GM19238 (cell line): ENCODE data around the gene PLCXD1.
"Not testable (repeated sequence)": the region's sequence is repeated elsewhere in the genome, so short reads cannot be mapped to it uniquely, and the experiment has no call there.

Source experiments
- DNase-seq: peaks from one replicate; pipeline ENCODE4 v3.0.0; 2011; ENCODE audit warnings: low spot score; ENCODE audit not compliant: insufficient read length

Gene PLCXD1

GRCh38 chrX:316351-317325, 35.5 kb downstream of the PLCXD1 start:
- no peak for DNase-seq

DNA sequence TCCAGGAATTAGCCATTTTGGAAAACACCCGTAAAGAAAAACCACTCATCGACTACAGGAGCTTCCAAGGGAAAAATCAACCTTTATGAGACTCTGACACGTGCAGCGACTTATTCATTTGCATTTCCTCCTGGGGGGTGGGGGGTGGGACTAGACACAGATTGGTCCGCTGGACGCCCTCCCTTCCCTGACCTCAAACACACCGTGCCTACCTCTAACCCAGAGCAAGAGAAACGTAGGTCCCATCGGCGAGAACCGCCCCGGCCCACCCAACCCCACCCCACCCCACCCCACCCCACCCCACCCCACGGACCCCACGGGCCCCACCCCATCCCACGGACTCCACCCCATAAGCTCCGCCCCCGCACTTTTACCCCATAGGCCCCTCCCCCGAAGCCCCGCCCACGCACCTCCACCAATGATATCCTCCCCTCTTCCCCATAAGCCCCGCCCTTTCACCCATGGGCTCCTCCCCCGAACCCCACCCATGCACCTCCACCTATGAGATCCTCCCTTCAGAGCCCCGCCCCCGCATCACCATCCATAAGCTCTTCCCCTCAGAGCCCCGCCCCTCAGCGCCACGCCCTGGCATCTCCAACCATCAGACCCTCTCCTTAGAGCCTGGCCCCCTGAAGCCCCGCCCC, 36.4 kb downstream of the PLCXD1 start:
- no peak for DNase-seq

- DNase-seq: peak; percentile 95
Measured at GRCh38 chrX:318068-318738, 37.0 kb downstream of the PLCXD1 start.

- peak; percentile 97 for DNase-seq
Measured at GRCh38 chrX:318739-319578, 37.8 kb downstream of the PLCXD1 start, which contains the start of gene GTPBP6. TSS of gene GTPBP6 (minus strand) at chrX:318796. CDS start at chrX:318787, 9 bp downstream.

DNA sequence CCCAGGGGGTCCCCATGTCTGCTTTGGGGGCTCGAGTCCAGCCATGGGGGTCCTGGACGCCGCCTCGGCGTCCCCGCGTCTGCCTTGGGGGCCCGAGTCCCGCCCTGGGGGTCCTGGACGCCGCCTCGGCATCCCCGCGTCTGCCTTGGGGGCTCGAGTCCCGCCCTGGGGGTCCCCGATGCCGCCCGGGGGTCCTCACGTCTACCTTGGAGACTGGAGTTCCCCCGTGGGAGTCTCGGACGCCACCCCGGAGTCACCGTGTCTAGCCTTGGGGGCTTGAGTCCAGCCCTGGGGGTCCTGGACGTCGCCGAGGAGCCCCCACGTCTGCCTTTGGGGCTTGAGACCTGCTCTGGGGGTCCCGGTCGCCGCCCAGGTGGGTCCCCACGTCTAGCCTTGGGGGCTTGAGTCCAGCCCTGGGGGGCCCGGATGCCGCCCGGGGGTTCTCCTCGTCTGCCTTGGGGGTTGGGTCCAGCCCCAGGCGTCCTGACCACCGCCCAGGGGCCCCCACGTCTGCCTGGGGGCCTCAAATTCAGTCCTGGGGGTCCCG, 38.5 kb downstream of the PLCXD1 start:
- no peak for DNase-seq

GRCh38 chrX:320126-320783, 39.1 kb downstream of the PLCXD1 start:
- DNase-seq: no peak

DNA sequence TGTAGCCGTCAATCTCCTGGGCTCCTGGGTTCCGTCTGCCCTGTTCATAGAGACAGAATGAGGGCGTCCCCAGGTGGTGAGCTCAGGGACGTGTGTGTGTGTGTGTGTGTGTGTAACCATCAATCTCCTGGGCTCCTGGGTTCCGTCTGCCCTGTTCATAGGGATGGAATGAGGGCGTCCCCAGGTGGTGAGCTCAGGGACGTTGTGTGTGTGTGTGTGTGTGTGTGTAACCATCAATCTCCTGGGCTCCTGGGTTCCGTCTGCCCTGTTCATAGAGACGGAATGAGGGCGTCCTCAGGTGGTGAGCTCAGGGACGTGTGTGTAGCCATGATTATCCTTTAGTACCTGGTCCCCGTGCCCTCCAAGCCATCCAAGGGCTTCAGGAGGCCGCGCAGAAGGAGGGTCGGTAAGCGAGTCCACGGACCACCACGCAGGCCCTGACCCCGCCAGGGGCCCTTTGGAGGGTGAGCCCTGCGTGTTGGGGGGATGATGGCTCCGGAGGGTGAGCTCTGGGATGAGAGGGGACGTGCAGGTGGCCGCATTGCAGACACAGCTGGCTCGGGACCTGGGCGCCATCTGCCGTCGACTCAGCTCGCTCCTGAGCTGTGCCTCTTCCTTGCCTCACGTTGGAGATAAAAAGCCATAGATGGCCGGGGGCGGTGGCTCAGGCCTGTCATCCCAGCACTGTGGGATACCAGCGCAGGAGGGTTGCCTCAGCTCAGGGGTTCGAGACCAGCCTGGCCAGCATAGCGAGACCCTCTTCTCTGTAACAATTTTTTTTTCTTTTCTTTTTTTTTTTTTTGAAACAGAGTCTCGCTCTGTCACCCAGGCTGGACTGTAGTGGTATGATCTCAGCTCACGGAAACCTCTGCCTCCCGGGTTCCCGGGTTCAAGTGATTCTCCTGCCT, 42.8 kb downstream of the PLCXD1 start:
- DNase-seq: no peak

DNA sequence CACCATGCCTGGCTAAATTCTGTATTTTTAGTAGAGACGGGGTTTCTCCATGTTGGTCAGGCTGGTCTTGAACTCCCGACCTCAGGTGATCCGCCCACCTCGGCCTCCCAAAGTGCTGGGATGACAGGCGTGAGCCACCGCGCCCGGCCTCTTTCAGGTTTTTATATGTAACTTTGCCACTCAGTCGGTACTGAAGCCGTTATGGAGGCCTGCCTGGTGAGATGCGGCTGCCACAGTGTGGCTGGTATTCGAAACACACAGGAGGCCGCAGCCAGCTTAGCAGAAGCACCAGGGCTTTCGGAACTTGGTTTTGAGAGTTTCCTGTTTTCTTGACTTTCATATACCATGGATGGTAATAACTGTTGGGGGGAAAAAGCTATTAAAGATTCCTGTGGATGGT, 43.5 kb downstream of the PLCXD1 start:
- DNase-seq: not testable (repeated sequence)

GRCh38 chrX:327660-328126, 46.5 kb downstream of the PLCXD1 start:
- no peak for DNase-seq

DNA sequence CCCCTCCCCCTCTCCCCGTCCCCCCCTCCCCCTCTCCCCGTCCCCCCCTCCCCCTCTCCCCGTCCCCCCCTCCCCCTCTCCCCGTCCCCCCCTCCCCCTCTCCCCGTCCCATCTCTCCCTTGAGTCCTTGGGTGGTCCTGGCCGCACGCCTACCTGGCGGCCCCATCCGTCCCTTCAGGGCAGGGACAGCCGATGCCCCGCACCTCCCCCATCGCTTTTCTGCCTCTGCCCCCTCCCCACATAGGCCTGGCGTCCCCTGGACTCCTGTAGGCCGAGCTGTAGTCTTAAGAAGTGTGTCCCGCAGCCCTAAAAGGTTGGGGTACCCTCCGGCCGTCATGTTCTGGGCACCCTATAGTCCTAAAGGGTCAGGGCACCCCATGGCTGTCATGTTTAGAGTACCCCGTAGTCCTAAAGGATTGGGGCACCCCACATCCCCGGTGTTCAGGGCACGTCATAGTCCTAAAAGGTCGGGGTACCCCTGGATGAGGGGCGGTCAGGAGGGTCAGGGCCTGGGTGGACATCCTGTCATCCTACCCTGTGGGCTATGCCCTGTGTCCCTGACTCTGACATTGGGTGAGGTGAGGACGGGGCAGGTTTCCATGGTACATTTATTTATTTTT, 48.2 kb downstream of the PLCXD1 start:
- DNase-seq: no peak

DNA sequence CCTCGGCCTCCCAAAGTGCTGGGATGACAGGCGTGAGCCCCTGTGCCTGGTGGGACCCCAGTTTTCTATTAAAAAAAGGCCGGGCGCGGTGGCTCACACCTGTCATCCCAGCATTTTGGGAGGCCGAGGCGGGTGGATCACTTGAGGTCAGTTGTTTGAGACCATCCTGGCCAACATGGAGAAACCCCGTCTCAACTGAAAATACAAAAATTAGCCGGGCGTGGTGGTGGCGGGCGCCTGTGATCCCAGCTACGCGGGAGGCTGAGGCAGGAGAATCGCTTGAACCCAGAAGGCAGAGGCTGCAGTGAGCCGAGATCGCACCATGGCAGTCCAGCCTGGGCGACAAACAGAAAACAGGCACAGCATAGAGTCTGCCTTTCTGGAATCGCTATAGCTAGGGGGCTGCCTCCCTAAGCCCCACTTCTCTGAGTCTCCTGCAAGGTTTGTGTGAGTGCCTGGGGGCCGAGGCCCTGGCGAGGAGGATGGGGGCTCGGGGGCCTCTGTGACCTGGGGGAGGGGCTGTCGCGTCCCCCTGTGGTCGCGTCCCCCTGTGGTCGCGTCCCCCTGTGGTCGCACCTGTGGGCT, 49.1 kb downstream of the PLCXD1 start:
- not testable (repeated sequence) for DNase-seq

GRCh38 chrX:330726-331150, 49.6 kb downstream of the PLCXD1 start:
- no peak for DNase-seq

DNA sequence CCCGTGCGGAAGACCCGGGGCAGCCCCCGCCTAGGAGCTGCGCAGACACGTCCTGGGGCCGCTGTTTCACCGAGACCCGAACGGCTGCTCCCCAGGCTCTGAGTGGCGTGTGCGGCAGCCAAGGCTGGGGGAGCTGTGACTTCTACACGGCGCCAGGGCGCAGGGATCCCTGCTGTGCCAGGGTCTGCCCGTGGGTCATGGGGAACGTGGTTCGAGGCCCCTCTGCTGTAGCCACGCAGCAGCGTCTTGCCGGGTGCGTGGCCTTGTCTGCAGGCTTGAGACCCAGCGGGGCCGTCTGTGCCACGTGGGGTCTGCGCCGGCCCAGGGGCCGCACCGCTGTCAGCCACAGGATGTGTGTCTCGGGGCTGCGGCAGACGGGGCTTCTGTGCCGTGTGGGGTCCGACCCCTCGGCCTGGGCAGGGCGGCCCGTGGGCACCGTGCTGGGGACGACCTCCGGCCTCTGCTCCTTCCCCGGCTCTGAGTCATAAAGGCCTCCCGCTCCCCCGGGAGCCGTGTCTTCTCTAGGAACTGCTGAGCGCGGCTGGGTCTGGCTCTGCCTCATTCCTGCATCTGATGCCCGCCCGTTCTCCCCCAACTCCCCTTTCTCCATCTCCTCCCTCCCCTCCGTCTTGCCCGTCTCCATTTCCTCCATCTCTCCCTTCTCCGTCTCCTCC, 50.1 kb downstream of the PLCXD1 start:
- no peak for DNase-seq

- no peak for DNase-seq
Measured at GRCh38 chrX:331825-332495, 50.8 kb downstream of the PLCXD1 start.

DNA sequence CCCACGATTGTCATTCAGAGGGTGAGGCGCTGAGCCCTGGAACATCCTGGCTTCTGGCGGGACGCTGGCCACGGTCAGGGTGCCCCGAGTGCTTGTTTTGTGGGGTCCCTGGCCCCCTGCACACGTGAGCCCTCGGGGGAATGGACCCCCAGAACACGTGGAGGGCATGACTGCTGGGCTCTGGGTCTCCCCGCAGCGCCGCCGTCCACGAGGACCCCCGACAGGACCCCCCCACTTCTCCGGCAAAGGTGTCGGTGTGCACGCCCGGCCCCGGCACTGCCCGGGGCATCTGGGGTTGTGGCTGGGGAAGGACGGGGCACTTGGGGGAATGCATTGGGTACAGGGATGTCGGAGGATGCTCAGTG, 51.3 kb downstream of the PLCXD1 start:
- DNase-seq: no peak

DNA sequence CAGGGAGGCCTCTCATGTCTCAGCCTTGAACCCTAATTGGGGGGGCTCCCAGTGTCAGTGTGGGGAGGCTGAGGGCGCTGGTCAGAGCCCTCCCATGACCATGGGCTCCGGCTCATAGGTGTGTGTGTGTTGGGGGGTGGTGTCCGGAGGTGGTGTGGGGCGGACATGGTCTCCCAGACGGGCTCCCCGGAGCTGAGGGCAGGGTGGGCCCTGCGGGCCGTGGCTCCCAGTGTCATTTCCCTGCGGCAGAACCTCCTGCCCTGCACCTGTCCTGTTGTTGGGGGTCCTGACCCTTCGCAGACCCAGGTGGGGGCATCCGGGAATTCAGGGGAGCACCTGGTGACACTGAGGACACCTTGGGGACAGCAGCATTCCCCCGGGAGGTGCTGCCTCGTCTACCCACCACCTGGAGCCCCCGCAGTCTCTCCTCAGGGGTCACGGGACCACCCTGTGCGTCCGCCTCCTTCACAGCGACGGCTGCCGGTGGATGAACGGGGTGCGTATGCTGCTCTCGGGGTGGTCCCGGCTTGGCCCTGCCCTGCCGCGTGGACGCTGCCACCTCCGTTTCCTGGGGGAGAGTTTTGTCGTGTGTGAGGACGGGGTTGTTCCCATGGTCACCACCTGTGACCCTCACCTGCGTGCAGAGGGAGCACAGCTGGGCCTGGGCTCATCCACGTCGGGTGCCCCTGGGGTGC, 51.9 kb downstream of the PLCXD1 start:
- no peak for DNase-seq
